Stromal cell of bone marrow (primary cell): ENCODE results near the gene ZFR2.
A peak's percentile ranks its signal among the peaks of the same experiment; 100 is the strongest.

Experiments used
- DNase-seq: peaks from one replicate; pipeline ENCODE4 v3.0.0-alpha.2; 2012; ENCODE audit warnings: low read depth

The ZFR2 gene

GRCh38 chr19:3873151-3873550 is 4.3 kb upstream of the ZFR2 start:
- DNase-seq, result no peak

DNA sequence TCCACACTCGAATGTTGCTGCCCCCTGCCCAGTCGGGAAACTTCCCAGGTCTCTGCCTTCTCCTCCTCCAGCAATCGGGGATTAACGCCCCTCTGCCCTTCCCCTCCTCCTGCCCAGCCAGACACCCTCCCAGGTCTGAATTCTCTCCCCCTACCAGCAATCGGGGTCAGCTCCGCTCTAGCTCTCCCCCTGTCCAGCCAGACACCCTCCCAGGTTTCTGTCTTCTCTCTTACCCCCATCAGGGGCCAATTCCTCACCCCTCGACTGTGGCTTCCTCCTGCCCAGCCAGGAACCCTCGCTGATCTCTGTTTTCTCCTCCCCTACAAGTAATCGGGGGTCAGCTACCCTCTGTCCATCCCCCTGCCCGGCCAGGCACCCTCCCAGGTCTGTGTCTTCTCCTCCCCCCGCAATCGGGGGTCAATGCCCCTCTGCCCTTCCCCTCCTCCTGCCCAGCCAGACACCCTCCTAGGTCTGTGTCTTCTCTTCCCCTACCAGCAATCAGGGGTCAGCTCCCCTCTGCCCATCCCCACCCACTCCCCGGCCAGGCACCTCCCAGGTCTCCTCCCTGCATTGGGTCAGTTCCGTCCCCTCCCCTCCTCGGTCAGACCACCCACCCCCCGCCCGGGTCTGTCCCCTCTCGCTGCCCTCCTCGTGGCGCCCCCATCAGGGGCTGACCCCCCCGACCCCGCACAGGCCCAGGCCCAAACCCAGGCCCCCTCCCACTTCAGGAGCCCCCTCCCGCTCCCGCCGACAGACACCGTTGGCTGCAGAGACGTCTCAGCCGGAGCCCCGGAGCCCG is 668 bp downstream of the ZFR2 start:
- no peak for DNase-seq

GRCh38 chr19:3866910-3867638 is 1.8 kb downstream of the ZFR2 start:
- DNase-seq, result no peak

DNA sequence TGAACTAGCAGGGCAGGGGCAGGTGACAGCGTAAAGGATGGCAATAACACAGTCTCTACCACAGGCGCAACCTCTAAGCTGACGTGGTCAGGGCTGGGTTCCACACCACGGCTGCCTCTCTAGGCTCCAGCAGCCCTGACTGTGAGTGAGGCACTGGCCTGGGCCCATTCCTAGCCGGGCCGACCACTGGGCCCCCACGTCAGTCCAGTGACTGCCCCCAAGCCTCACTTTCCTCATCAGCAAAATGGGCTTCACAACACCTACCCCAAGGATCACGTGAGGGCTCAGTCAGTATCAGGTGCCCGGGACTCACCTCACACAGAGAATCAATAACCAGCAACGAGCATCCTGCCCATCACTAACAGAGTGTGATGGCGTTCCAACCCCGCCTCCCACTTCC is 5.2 kb downstream of the ZFR2 start:
- DNase-seq, result no peak

DNA sequence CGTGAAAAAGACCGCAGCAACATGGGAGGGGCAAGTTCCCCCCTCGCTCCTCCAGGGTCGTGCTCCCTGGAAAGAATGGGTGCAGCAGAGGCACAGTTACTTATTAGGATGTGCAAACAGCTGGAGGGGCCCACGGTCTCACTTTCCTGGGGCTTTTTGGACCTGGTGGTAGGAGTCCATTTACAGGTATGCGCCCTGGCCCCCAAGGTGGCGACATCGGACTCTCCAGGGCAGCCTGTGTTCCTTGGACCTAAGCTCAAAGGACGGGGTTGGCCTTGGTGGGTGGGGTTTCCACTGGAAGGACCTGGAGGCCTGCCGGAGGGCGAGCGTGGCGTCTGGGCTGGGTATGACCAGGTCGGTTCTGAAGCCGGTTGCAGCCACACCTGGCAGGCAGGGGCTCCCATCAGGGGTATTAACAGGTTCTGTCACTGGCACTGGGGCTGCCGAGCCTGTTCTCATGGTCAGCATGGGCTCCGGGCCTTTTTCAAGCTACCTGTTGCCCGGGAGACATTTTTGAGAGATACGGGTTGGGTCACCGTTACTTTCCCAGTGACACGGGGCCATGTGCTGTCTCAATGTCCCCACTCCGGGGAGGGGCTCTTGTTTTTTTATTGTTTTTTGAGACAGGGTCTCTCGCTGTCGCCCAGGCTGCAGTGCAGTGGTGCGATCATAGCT is 5.9 kb downstream of the ZFR2 start:
- DNase-seq, result no peak

DNA sequence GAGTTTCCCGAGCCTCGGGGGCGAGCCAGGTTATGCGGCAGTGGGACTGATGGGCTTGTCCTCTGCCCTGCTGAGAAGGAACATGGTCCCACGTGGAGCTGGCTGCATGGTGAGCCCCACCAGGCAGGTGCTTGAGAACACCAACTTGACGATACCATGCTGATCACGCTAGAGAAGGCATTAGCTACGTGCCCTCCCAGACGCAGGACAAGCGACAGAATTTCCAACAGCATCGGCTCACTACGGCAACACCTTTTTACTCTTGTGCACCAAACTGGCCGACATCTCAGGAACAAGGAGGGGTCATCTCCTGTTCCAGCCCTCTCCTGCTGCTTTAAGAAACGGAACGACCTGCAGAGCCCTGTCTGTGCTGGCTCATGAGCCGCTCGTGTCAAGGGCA is 8.3 kb downstream of the ZFR2 start:
- DNase-seq, result no peak

DNA sequence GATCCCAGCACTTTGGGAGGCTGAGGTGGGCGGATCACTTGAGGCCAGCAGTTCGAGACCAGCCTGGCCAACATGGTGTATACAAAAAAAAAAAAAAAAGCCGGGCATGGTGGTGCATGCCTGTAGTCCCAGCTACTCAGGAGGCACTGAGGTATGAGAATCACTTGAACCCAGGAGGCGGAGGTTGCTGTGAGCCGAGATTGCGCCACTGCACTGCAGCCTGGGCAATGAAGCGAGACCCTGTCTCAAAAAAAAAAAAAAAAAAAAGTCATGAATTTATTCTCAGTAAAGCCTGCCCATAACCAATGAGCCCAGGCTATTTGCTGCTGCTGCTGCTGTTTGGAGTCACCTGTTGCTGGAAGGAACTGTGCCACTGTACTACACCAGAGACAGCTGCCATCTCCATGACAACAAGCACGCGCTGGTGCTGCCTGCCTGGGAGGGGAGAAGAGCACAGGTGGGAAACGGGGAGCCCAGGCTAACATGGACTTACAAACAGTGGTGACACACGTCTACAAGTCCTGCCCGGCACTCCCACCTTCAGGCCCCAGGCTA is 11.3 kb downstream of the ZFR2 start:
- no peak for DNase-seq

- DNase-seq, result no peak
Observed at GRCh38 chr19:3855320-3855719, 13.5 kb downstream of the ZFR2 start.

DNA sequence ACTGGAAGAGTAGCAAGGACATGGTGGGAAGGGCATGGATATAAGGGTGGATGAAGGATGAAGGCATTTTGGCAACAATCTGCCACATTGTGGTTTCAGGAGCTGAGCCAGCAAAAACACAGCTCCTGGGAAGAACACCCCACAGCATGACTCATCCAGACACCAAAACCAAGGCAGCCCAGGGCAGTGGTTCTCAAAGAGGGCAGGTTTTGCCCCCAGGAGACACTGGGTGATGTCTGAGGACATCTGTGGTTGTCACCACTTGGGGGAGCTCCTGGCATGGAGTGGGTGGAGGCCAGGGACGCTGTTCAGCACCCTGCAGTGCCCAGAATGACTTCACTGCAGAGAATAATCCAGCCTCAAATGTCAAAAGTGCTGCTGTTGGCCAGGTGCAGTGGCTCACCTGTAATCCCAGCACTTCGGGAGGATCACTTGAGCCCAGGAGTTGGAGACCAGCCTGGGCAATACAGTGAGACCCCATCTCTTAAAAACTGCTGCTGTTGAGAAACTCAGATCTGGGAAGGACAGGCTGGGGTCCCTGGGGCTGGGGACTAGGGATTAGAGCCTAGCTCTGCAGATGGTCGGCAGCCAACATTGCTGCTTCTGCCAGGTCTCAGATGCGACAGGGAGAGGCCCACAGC is 16.1 kb downstream of the ZFR2 start:
- peak; percentile 39 for DNase-seq

DNA sequence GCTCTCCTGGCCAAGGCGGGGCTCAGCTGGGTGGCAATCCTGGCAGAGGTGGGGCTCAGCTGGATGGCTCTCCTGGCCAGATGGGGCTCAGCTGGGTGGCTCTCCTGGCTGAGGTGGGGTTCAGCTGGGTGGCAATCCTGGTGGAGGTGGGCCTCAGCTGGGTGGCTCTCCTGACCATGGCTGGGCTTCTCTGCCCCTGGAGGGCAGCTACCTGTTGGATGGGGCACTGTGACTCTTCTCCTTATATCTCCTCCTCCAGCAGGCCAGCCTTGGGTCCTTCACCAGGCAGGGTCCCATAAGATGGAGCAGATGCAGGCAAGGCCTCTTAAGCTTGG is 16.7 kb downstream of the ZFR2 start:
- no peak for DNase-seq

DNA sequence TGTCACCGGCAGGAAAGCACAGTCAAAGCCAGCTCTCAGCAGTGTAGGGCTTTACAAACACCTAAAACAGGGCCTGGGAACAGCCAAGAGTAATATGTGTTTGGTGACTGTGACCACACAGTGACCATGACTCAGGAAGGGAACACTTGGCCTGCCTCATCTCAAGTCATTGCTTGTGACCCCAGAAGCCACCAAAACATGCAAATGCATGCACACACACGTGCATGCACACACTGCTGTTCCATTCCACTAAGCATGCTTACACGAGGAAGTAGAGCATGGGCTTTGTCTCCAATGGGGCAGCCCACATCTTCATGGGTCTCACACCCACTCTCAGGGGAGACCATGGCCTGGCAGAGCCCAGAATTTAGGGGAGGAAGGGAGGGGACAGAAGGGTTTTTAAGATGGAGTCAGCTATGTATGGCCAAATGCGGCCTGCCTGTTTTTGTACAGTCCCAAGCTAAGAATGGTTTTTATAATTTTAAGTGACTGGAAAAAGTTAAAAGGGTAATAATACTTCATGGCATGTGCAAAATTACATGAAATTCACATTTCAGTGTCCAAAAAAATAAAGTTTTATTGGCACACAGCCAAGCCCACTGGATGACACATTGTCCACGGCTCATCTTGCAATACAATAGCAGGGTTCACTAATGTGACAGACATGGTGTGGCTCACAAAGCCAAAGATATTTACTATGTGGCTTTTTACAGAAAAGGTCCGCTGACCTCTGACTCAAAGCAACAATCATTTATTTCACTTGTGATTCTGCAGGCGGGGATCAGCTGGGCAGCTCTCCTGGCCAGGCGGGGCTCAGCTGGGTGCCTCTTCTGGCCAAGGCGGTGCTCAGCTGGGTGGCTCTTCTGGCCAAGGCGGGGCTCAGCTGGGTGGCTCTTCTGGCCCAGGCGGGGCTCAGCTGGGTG is 17.3 kb downstream of the ZFR2 start:
- no peak for DNase-seq

DNA sequence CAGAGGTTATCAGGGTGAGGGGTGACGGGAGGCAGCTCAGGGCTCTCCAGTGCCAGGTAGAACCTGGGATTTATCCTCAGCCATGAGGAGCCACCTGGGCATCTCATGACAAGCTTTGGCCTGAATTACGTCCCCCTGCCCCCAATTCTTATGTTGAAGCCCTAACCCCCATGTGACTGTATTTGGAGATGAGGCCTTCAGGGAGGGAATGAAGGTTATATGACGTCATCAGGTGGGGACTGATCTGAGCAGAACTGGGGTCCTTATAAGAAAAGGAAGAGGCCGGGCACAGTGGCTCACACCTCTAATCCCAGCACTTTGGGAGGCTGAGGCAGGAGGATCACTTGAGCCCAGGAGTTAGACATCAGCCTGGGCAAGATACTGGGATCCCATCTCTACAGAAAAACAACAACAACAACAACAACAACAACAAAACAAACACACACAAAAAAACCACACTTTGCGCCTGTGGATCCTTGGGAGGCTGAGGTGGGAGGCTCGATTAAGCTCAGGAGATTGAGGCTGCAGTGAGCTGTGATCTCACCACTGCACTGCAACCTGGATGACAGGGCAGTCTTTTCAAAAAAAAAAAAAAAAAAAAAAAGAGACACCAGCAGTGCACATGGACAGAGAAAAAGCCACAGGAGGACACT is 18.4 kb downstream of the ZFR2 start:
- DNase-seq, result no peak

DNA sequence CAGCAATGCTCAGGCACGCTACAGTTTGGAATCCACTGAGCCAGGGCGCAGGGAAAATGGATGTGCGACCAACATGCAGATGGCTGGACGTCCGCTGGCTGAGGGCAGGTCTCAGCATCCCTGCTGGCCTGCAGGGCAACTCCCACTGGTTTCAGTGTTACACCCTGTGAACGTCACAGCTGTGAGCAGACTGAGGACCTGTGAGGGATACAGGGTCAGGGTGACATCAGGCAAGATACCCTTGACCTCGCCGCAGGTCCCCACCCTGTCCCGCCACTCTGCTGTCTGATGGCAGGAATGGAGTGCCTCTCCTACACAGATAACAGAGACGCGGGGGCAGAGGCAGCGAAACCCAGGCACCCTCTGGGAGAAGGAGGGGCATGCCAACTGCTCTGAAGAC is 19.1 kb downstream of the ZFR2 start:
- no peak for DNase-seq

DNA sequence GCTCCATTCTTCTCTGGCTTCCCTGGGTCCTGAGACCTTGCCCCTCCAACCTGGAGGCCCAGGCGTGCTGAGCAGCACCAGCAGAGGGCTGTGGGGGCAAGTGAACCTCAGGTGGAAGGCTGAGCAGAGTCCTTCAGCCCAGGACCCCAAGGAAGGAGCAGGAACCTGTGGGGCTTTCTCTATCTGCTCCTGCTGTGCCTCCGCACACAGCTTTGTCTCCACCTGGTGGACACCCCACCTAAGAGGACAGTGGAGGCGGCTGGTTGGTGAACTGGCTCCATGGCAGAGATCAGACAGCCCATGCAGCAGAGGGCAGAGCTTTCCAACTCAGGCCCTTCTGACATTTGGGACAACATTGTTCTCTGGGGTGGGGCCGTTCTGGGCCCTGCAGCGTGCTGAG is 19.7 kb downstream of the ZFR2 start:
- no peak for DNase-seq

DNA sequence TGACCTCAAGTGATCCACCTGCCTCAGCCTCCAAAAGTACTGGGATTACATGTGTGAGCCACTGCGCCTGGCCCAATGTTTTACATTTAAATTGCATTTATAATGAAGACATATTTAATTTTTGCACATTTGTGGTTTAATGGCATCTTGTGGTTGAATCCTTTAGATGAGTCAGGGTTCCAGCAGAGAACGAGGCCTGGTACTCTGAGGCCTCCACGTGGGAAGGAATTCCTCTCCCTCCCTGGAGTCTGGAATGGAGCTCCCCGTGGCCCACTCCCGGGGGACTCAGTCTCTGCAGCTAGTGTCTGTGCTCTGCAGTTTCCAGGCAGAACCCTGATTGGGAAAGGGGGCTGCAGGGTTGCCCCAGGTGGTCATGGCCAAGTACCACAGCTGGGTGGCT is 24.2 kb downstream of the ZFR2 start:
- DNase-seq, result peak; percentile 9

DNA sequence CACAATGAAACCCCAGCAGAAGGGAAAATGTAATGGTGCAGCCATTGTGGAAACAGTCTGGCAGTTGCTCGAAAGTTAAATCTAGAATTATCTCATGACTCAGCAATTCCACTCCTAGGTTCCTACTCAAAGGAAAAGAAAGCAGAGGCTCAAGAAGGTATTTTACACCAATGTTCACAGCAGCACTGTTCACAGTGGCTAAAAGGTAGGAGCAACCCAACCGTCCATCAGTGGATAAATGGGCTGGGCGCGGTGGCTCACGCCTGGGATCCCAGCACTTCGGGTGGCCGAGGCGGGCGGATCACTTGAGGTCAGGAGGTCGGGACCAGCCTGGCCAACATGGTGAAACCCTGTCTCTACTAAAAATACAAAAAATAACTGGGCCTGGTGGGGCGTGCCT is 25.9 kb downstream of the ZFR2 start:
- no peak for DNase-seq

GRCh38 chr19:3840804-3841203 is 28.0 kb downstream of the ZFR2 start:
- no peak for DNase-seq

- no peak for DNase-seq
Observed at GRCh38 chr19:3839941-3840340, 28.9 kb downstream of the ZFR2 start.

DNA sequence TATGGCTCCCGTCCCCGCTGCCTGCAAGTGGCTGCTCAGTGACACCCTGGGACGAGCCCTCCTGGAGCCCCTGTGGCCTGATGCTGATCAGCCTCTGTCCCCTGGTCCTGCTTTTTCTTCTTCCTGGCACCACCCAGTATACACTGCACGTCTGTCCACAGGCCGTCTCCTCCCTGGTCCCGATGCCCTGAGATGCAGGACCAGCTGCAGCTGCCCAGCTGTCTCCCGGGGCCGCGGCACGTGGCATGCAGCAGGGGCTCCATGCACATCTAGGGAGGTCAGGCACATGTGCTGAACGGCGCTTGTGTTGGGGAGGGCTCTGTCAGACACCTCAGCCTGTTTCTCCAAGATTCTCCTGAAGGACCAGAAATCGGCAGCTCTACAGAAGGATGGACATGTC is 30.2 kb downstream of the ZFR2 start:
- DNase-seq, result no peak

DNA sequence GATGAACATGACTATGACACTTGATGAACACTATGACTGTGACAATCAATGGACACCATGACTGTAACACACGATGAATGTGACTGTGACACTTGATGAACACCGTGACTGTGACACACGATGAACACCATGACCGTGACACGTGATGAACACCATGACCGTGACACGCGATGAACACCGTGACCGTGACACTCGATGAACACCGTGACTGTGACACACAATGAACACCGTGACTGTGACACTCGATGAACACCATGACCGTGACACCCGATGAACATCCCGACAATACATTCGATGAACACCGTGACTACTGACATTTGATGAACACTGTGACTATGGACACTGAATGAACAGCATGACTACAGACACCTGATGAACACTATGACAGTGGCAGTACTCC is 30.9 kb downstream of the ZFR2 start:
- no peak for DNase-seq

DNA sequence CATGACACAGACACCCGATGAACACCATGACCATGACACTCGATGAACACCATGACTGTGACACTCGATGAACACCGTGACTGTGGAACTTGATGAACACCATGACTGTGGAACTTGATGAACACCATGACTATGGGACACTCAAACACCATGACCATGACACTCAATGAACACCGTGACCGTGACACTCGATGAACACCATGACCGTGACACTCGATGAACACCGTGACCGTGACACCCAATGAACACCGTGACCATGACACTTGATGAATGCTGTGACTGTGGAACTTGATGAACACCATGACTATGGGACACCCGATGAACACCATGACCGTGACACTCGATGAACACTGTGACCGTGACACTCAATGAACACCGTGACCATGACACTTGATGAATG is 31.5 kb downstream of the ZFR2 start:
- no peak for DNase-seq
